Gastroesophageal sphincter (tissue), 2 donors: ENCODE data around the gene BFSP1.

Experiments
- EP300 ChIP-seq: sonication (generic); formaldehyde crosslinking; IDR thresholded peaks from one replicate; pipeline ENCODE4 v1.6.1; 2017; ENCODE audit warnings: antibody characterized with exemption, mild to moderate bottlenecking
- POLR2A ChIP-seq, 2 donors: fragments of 450-650 bp; IDR thresholded peaks; one replicate each; pipeline ENCODE4 v1.6.1; 2017; ENCODE audit warnings: antibody characterized with exemption in 2 of 2, mild to moderate bottlenecking in 2 of 2, moderate library complexity in 1 of 2

GRCh38 chr20:17445543-17445942, 85.6 kb downstream of the BFSP1 start:
- TF ChIP-seq POLR2A (IDR thresholded peaks at IDR 0.05) (no peak), EP300 (no peak)
